ENCODE results near the gene KRT31.
"Not testable (repeated sequence)": the region's sequence is repeated elsewhere in the genome, so short reads cannot be mapped to it uniquely, and the experiment has no call there.

KRT31 gene

GRCh38 chr17:41383690-41384089, 13.7 kb downstream of the KRT31 start:
- no peak for DNase-seq

GRCh38 chr17:41382394-41382793, 15.0 kb downstream of the KRT31 start:
- no peak for DNase-seq

- DNase-seq = not testable (repeated sequence)
These were observed 15.5 kb downstream of the KRT31 start, which contains the start of gene KRT34 for GRCh38 chr17:41381943-41382342. Gene KRT34 (minus strand): TSS chr17:41382306. CDS start chr17:41382246, 60 bp downstream.

- not testable (repeated sequence) for DNase-seq
These were observed 17.3 kb downstream of the KRT31 start for GRCh38 chr17:41380091-41380490.

- no peak for DNase-seq
These were observed 19.9 kb downstream of the KRT31 start for GRCh38 chr17:41377546-41377945.

- no peak for DNase-seq
These were observed 27.7 kb downstream of the KRT31 start, which contains the start of gene KRT33B for GRCh38 chr17:41369713-41370112. Gene KRT33B (minus strand): TSS chr17:41369813. CDS start chr17:41369750, 63 bp downstream.

GRCh38 chr17:41369023-41369422, 28.4 kb downstream of the KRT31 start:
- DNase-seq = no peak

- DNase-seq = no peak
These were observed 29.9 kb downstream of the KRT31 start for GRCh38 chr17:41367426-41368075.

- DNase-seq = no peak
These were observed 31.3 kb downstream of the KRT31 start for GRCh38 chr17:41366070-41366469.

GRCh38 chr17:41363881-41364280, 33.5 kb downstream of the KRT31 start:
- DNase-seq = no peak

GRCh38 chr17:41360296-41360995, 37.0 kb downstream of the KRT31 start:
- DNase-seq = no peak

GRCh38 chr17:41354536-41354935, 42.9 kb downstream of the KRT31 start:
- DNase-seq = no peak

- no peak for DNase-seq
These were observed 44.6 kb downstream of the KRT31 start for GRCh38 chr17:41352597-41353366.

GRCh38 chr17:41351177-41351576, 46.2 kb downstream of the KRT31 start:
- no peak for DNase-seq

- DNase-seq = not testable (repeated sequence)
These were observed 47.0 kb downstream of the KRT31 start, which contains the start of gene KRT33A for GRCh38 chr17:41350381-41350878. Gene KRT33A (minus strand): TSS chr17:41350828. CDS start chr17:41350767, 61 bp downstream.

- DNase-seq = no peak
These were observed 49.3 kb downstream of the KRT31 start for GRCh38 chr17:41347869-41348760.

- DNase-seq = not testable (repeated sequence)
These were observed 51.0 kb downstream of the KRT31 start for GRCh38 chr17:41346421-41346820.

- DNase-seq = no peak
These were observed 51.4 kb downstream of the KRT31 start for GRCh38 chr17:41345992-41346391.

All from DMS 273 treated with DMSO at 0.1 percent for 48 hours (cell line).